NT2/D1 (cell line): Measurements from ENCODE around the gene VPREB1.

Experiments used
- DNase-seq: peaks from one replicate; pipeline ENCODE4 v3.0.0-alpha.2; 2011; ENCODE audit warnings: low read depth, low spot score
- H3K27me3 ChIP-seq: 2 replicates; pipeline ENCODE4 v1.6.0; 2011; ENCODE audit warnings: mild to moderate bottlenecking; ENCODE audit not compliant: insufficient read length, insufficient read depth
- H3K36me3 ChIP-seq: 2 replicates; pipeline ENCODE4 v1.6.1; 2011; ENCODE audit warnings: mild to moderate bottlenecking, low read length, mixed read lengths; ENCODE audit not compliant: insufficient read depth, insufficient read length
- H3K4me1 ChIP-seq: 2 replicates; pipeline ENCODE4 v1.5.1; 2011; ENCODE audit not compliant: insufficient read depth, insufficient read length
- H3K4me3 ChIP-seq: 2 replicates; pipeline ENCODE4 v1.5.1; 2011; ENCODE audit warnings: low read depth; ENCODE audit not compliant: insufficient read length
- H3K9ac ChIP-seq: 2 replicates; pipeline ENCODE4 v1.6.0; 2011; ENCODE audit warnings: low read depth; ENCODE audit not compliant: insufficient read length
- H3K9me3 ChIP-seq: 2 replicates; pipeline ENCODE4 v1.5.1; 2011; ENCODE audit warnings: mild to moderate bottlenecking, low read length; ENCODE audit not compliant: insufficient read depth
- SUZ12 ChIP-seq: IDR thresholded peaks from 2 replicates; pipeline ENCODE4 v1.6.1; 2011; ENCODE audit not compliant: insufficient read length, insufficient read depth; ENCODE audit errors: extremely low read depth
- YY1 ChIP-seq: IDR thresholded peaks from 2 replicates; pipeline ENCODE4 v1.6.1; 2011; ENCODE audit not compliant: insufficient read length, insufficient read depth
- ZNF274 ChIP-seq: IDR thresholded peaks from 2 replicates; pipeline ENCODE4 v1.6.1; 2011; ENCODE audit warnings: mild to moderate bottlenecking, low read depth, low read length

The VPREB1 gene

DNA sequence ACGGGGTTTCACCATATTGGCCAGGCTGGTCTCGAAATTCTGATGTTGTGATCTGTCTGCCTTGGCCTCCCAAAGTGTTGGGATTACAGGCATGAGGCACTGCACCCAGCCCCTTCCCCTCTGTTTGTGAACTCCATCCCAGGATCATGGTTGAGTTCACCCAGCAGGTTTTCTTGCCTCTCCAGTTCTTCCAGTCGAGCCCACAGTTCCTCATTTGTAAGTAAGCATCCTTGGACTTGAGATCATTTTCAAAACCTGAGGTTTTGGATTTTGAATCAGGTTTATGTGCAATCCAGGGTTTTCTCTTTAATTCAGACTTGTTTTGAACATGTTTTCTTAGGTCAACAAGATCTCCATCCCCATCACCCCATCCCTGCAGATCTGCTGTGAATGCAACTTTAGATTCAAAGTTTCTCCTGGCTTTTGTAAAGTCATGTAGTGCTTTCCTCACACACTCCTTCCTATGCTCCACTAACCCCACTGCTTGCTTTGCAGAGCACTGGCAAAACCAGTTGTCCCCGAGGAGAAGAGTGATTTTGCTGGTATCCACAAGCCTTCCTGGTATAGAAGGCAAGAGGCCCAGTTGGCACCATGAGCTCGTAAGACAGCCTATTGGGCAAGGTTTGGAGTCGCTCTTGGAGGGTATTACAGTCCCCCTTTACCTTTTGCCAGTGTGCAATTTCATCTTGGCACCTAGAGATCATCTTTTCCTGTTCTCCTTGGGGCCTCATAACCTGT is 14.7 kb upstream of the VPREB1 start:
- H3K4me3 ChIP-seq: no peak overlapping the region
- H3K9ac ChIP-seq: no peak overlapping the region
- H3K9me3 ChIP-seq: no peaks in the 10 kb centered on the region
- no peaks in the 10 kb centered on the region for H3K4me1 ChIP-seq
- no peaks in the 10 kb centered on the region for H3K36me3 ChIP-seq
- peaks cover 100% of the 10 kb centered on the region for H3K27me3 ChIP-seq
- no peak for DNase-seq
- TF ChIP-seq YY1 (no peak), SUZ12 (no peak), ZNF274 (no peak)

DNA sequence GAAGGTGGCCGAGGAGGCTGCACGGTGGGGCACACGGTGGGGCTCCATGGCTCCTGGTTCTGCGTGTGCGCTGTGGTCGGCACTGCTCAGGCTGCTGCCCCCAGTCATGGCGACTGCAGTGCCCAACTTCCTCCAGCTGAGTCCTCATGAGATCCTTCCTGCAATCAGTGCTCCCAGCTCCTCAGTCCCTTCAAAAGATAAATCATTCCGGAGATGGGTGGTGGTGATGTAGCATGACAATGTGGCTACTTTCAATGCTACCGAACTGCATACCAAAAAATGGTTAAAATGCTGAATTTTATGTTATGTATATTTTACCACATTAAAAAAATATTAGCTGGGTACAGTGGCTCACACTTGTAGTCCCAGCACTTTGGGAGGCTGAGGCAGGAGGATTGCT is 14.1 kb upstream of the VPREB1 start:
- H3K4me3 ChIP-seq: no peak overlapping the region
- no peaks in the 10 kb centered on the region for H3K36me3 ChIP-seq
- TF ChIP-seq SUZ12 (no peak), ZNF274 (no peak), YY1 (no peak)
- DNase-seq: no peak
- no peak overlapping the region for H3K9ac ChIP-seq
- no peaks in the 10 kb centered on the region for H3K9me3 ChIP-seq
- no peaks in the 10 kb centered on the region for H3K4me1 ChIP-seq
- H3K27me3 ChIP-seq: peaks cover 100% of the 10 kb centered on the region

GRCh38 chr22:22233081-22233480 is 11.5 kb upstream of the VPREB1 start:
- TF ChIP-seq YY1: no peak
- TF ChIP-seq SUZ12: no peak
- TF ChIP-seq ZNF274: no peak
- Histone ChIP-seq H3K4me3 (no peak overlapping the region), H3K27me3 (peaks cover 99% of the 10 kb centered on the region)

DNA sequence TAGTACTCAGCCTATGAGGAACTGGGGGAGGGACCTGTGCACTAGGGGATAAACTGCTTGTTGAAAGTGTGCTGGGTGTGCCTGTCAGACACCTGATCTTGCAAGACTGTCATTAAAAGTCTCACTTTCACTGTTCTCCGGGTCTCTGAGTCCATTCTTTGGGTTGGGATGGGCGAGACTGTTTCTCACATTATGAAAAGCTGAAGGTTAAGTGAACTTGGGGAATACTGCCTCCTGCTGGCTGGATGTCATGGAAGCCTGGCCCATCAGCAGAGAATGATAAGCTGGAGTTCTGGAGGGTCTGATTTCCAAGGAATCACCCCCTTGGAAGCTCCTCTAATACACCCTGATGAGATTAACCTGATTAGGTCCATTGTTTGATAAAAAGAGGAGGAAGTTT is 9.0 kb upstream of the VPREB1 start:
- Histone ChIP-seq H3K27me3 (peaks cover 97% of the 10 kb centered on the region), H3K9ac (no peak overlapping the region), H3K4me1 (no peaks in the 10 kb centered on the region), H3K9me3 (no peaks in the 10 kb centered on the region), H3K4me3 (no peak overlapping the region), H3K36me3 (no peaks in the 10 kb centered on the region)
- TF ChIP-seq YY1 (no peak), ZNF274 (no peak), SUZ12 (no peak)
- peak; percentile 20 for DNase-seq

More at GRCh38 chr22:22233081-22233480, 11.5 kb upstream of the VPREB1 start:
- no peak for DNase-seq
- no peak overlapping the region for H3K9ac ChIP-seq
- H3K9me3 ChIP-seq: no peaks in the 10 kb centered on the region
- H3K36me3 ChIP-seq: no peaks in the 10 kb centered on the region
- no peaks in the 10 kb centered on the region for H3K4me1 ChIP-seq

GRCh38 chr22:22237521-22237920 is 7.1 kb upstream of the VPREB1 start:
- Histone ChIP-seq H3K27me3 (peaks cover 95% of the 10 kb centered on the region), H3K9me3 (no peaks in the 10 kb centered on the region), H3K4me1 (no peaks in the 10 kb centered on the region), H3K9ac (no peak overlapping the region), H3K36me3 (no peaks in the 10 kb centered on the region), H3K4me3 (no peak overlapping the region)
- no peak for TF ChIP-seq YY1
- no peak for TF ChIP-seq ZNF274
- no peak for TF ChIP-seq SUZ12
- DNase-seq: no peak

DNA sequence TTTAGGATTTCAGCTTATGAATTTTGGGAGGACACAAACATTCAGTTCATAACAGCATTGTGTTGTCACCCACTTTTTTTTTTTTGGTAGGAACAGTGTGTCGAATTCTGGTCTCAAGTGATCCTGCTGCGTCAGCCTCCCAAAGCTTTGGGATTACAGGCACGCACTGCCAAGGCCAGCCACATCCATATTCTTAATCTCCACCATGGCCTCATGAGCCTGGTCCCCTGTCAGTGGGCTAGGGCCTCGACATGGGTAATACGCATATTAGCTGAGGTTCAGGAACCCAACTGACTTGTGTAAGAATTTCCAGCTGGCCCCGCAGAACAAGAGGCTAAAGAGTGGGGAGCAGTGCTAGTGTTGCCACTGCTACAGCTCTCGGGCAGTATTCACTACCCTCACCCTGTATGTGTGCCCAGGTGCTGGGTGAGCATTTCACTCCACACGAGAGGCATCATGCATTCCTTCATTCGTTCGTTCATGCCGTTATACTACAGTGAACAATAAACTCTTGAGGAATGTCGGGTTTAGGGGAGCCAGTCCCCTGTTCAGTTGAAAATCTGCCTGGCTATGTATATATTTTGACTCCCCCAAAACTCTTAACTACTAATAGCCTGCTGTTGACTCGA is 5.2 kb upstream of the VPREB1 start:
- TF ChIP-seq ZNF274 (no peak), SUZ12 (no peak)
- Histone ChIP-seq H3K9ac (no peak overlapping the region), H3K27me3 (peaks cover 95% of the 10 kb centered on the region), H3K9me3 (no peaks in the 10 kb centered on the region), H3K4me1 (no peaks in the 10 kb centered on the region), H3K4me3 (no peak overlapping the region), H3K36me3 (no peaks in the 10 kb centered on the region)
- no peak for DNase-seq

DNA sequence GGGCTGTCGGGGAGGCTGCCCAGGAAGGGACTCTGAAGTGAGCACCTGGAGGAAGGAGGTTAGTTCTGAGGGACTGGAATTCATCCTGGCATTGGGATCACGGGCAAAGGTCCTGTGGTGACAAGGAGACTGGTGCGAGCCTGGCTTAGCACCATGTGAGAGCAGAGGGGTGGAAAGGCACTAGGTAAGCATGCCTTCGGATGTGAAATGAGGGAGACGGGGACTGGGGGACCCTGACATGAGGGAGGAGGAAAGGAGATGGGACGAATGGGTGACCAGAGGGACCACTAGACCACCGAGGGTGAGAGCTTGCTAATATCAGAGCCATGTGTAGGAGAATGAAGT is 3.1 kb upstream of the VPREB1 start:
- H3K4me1 ChIP-seq: no peaks in the 10 kb centered on the region
- H3K9ac ChIP-seq: no peak overlapping the region
- H3K9me3 ChIP-seq: no peaks in the 10 kb centered on the region
- no peak for DNase-seq
- H3K36me3 ChIP-seq: no peaks in the 10 kb centered on the region
- peaks cover 95% of the 10 kb centered on the region for H3K27me3 ChIP-seq
- H3K4me3 ChIP-seq: no peak overlapping the region
- TF ChIP-seq YY1: no peak
- TF ChIP-seq SUZ12: no peak
- TF ChIP-seq ZNF274: no peak
